ENCODE data around the gene PDE4D. TPM values are rescaled to one million over a fixed set of nuclear protein-coding genes. Genes with fewer than 3 reads are reported as not detected.
"Not testable (repeated sequence)": the region's sequence is repeated elsewhere in the genome, so short reads cannot be mapped to it uniquely, and the experiment has no call there.

PDE4D gene
- total RNA-seq, 1 donor from 2014 or later = 7.6 TPM

GRCh38 chr5:59001716-59002115 is 891.8 kb downstream of the PDE4D start:
- Mint-ChIP-seq H3K4me3 (ENCODE audit: low read depth) (no peak overlapping the region), H3K27ac (no peak overlapping the region), H3K36me3 (ENCODE audit: insufficient read depth) (no peaks in the 10 kb centered on the region), H3K27me3 (no peaks in the 10 kb centered on the region), H3K4me1 (ENCODE audit: low read depth) (no peaks in the 10 kb centered on the region), H3K9me3 (ENCODE audit: low read depth) (no peaks in the 10 kb centered on the region)
- no peak for TF ChIP-seq CTCF (IDR thresholded peaks at IDR 0.05; ENCODE audit: unreplicated experiment)
- DNase-seq (ENCODE audit: low spot score, unreplicated experiment) = no peak

GRCh38 chr5:59001154-59001553 is 892.4 kb downstream of the PDE4D start:
- no peak overlapping the region for H3K27ac Mint-ChIP-seq
- no peaks in the 10 kb centered on the region for H3K9me3 Mint-ChIP-seq (ENCODE audit: low read depth)
- H3K36me3 Mint-ChIP-seq (ENCODE audit: insufficient read depth) = no peaks in the 10 kb centered on the region
- no peak for DNase-seq (ENCODE audit: low spot score, unreplicated experiment)
- TF ChIP-seq CTCF (IDR thresholded peaks at IDR 0.05; ENCODE audit: unreplicated experiment) = no peak
- H3K4me3 Mint-ChIP-seq (ENCODE audit: low read depth) = no peak overlapping the region
- no peaks in the 10 kb centered on the region for H3K27me3 Mint-ChIP-seq
- H3K4me1 Mint-ChIP-seq (ENCODE audit: low read depth) = no peaks in the 10 kb centered on the region

- DNase-seq (ENCODE audit: low spot score, unreplicated experiment) = no peak
- TF ChIP-seq CTCF (IDR thresholded peaks at IDR 0.05; ENCODE audit: unreplicated experiment) = no peak
- no peaks in the 10 kb centered on the region for H3K27me3 Mint-ChIP-seq
- H3K27ac Mint-ChIP-seq = no peak overlapping the region
- no peak overlapping the region for H3K4me3 Mint-ChIP-seq (ENCODE audit: low read depth)
- H3K9me3 Mint-ChIP-seq (ENCODE audit: low read depth) = no peaks in the 10 kb centered on the region
- no peaks in the 10 kb centered on the region for H3K4me1 Mint-ChIP-seq (ENCODE audit: low read depth)
- no peaks in the 10 kb centered on the region for H3K36me3 Mint-ChIP-seq (ENCODE audit: insufficient read depth)
These were observed 893.3 kb downstream of the PDE4D start for GRCh38 chr5:59000211-59000610.

- no peak overlapping the region for H3K4me3 Mint-ChIP-seq (ENCODE audit: low read depth)
These were observed 893.7 kb downstream of the PDE4D start for GRCh38 chr5:58999804-59000203.

GRCh38 chr5:58998544-58998943 is 895.0 kb downstream of the PDE4D start:
- Mint-ChIP-seq H3K9me3 (ENCODE audit: low read depth) (no peaks in the 10 kb centered on the region), H3K36me3 (ENCODE audit: insufficient read depth) (no peaks in the 10 kb centered on the region), H3K4me1 (ENCODE audit: low read depth) (peaks cover 1% of the 10 kb centered on the region), H3K27me3 (no peaks in the 10 kb centered on the region), H3K27ac (no peak overlapping the region), H3K4me3 (ENCODE audit: low read depth) (no peak overlapping the region)
- DNase-seq (ENCODE audit: low spot score, unreplicated experiment) = no peak
- no peak for TF ChIP-seq CTCF (IDR thresholded peaks at IDR 0.05; ENCODE audit: unreplicated experiment)

More at GRCh38 chr5:58999804-59000203, 893.7 kb downstream of the PDE4D start:
- Mint-ChIP-seq H3K27ac (no peak overlapping the region), H3K36me3 (ENCODE audit: insufficient read depth) (no peaks in the 10 kb centered on the region), H3K27me3 (no peaks in the 10 kb centered on the region), H3K4me1 (ENCODE audit: low read depth) (no peaks in the 10 kb centered on the region), H3K9me3 (ENCODE audit: low read depth) (no peaks in the 10 kb centered on the region)
- DNase-seq (ENCODE audit: low spot score, unreplicated experiment) = no peak
- no peak for TF ChIP-seq CTCF (IDR thresholded peaks at IDR 0.05; ENCODE audit: unreplicated experiment)

GRCh38 chr5:58995779-58996178 is 897.7 kb downstream of the PDE4D start:
- H3K4me3 Mint-ChIP-seq (ENCODE audit: low read depth); H3K36me3 Mint-ChIP-seq (ENCODE audit: insufficient read depth); DNase-seq (ENCODE audit: low spot score, unreplicated experiment); H3K4me1 Mint-ChIP-seq (ENCODE audit: low read depth); H3K27ac Mint-ChIP-seq; H3K27me3 Mint-ChIP-seq; H3K9me3 Mint-ChIP-seq (ENCODE audit: low read depth): not testable (repeated sequence)

Data from progenitor cell of endocrine pancreas (in vitro differentiated cells).